ENCODE results near the gene CYP4F8.

DNA sequence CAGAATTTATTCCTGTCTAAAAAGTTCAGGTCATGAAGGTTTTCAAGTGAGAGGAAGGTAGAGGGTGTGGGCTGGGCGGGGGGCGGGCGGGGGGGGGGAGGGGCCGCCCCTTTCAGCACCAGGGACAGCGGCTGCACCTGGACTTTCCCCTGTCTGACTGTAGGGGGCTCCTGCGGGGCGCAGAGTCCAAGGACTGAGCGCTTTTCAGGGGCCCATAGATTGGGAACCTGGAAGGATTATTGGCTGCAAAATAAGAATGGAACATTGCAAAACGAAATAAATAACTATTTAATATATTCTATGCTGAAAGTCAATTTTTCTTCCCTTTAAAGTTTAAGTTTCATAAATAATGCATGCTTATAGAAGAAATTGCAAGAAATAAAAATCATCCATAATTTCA, 16.8 kb downstream of the CYP4F8 start:
- TF ChIP-seq POLR2AphosphoS5 (IDR thresholded peaks at IDR 0.05; ENCODE audit: borderline replicate concordance, low read depth, low read length) (no peak), EZH2 (IDR thresholded peaks at IDR 0.05) (no peak)
